Duodenal mucosa (tissue), 2 donors: ENCODE data around the gene PAQR7.
A peak's percentile ranks its signal among the peaks of the same experiment; 100 is the strongest.

ENCODE experiments used
- H3K27ac ChIP-seq: one replicate; pipeline ENCODE4 v1.7.0; 2013; ENCODE audit warnings: low read depth, low read length
- H3K27me3 ChIP-seq, 2 donors: one replicate each; pipeline ENCODE4 v1.7.0; 2013; ENCODE audit warnings: low read length in 2 of 2, control low read depth in 1 of 2; ENCODE audit not compliant: insufficient read depth in 2 of 2, control insufficient read depth in 1 of 2
- H3K36me3 ChIP-seq, 2 donors: one replicate each; pipeline ENCODE4 v1.7.0; 2013; ENCODE audit warnings: low read length in 2 of 2, control low read depth in 1 of 2; ENCODE audit not compliant: insufficient read depth in 2 of 2, control insufficient read depth in 1 of 2
- H3K4me1 ChIP-seq, 2 donors: one replicate each; pipeline ENCODE4 v1.7.0; 2013; ENCODE audit warnings: low read length in 2 of 2, control low read depth in 1 of 2; ENCODE audit not compliant: insufficient read depth in 2 of 2, control insufficient read depth in 1 of 2
- H3K4me3 ChIP-seq, 2 donors: one replicate each; pipeline ENCODE4 v1.7.0; 2013; ENCODE audit warnings: low read length in 2 of 2, low read depth in 1 of 2
- H3K9ac ChIP-seq, 2 donors: one replicate each; pipeline ENCODE4 v1.7.0; 2013; ENCODE audit warnings: low read length in 2 of 2, low read depth in 1 of 2
- H3K9me3 ChIP-seq, 2 donors: one replicate each; pipeline ENCODE4 v1.7.0; 2013; ENCODE audit warnings: low read length in 2 of 2, control low read depth in 1 of 2; ENCODE audit not compliant: control insufficient read depth in 1 of 2

PAQR7 gene

GRCh38 chr1:25832336-25833037 lies 43.0 kb downstream of the PAQR7 start:
- peak overlapping the region; percentile 53 for H3K27ac ChIP-seq
- H3K36me3 ChIP-seq: peaks cover 20 to 59% of the 10 kb centered on the region in 2 donors
- peaks cover 22 to 26% of the 10 kb centered on the region in 2 donors for H3K4me1 ChIP-seq
- peak overlapping the region in 1 of 2 donors; percentile 22 for H3K9ac ChIP-seq
- no peaks in the 10 kb centered on the region for H3K27me3 ChIP-seq
- H3K9me3 ChIP-seq: no peaks in the 10 kb centered on the region
- peak overlapping the region in 1 of 2 donors; percentile 9 for H3K4me3 ChIP-seq

DNA sequence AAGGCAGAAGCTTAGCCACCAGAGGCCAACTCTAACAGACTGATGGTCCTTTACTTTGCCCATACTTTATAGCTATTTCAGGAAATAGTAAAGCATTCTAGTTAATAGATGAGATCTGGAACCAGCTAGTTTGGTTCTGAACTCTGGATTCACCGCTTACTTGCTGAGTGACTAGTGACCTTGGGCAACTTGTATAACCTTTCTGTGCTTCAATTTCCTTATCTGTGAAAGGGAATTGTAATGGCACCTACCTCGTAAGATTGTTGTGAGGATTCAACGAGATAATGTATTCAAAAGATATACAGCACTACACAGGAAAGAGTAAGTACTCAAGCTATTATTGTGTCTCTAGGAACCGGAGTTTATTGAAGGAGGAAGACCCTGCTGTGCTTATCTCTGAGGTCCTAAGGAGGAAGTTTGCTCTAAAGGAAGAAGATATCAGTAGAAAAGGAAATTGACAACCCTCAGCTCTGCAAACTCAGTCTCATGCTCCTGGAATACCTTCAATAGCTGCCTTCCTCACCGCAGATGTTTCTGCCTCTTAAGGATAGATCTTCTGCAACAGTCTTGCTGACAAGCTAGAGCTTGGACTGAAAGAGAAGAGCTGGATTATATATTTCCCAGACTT lies 43.8 kb downstream of the PAQR7 start:
- Histone ChIP-seq H3K4me3 (no peak overlapping the region), H3K9me3 (no peaks in the 10 kb centered on the region), H3K9ac (peak overlapping the region in 1 of 2 donors; percentile 22), H3K4me1 (peaks cover 21 to 25% of the 10 kb centered on the region in 2 donors), H3K27ac (peak overlapping the region; percentile 53), H3K27me3 (no peaks in the 10 kb centered on the region), H3K36me3 (peaks cover 22 to 67% of the 10 kb centered on the region in 2 donors)

GRCh38 chr1:25829046-25829445 lies 46.5 kb downstream of the PAQR7 start:
- no peak overlapping the region for H3K4me3 ChIP-seq
- no peaks in the 10 kb centered on the region for H3K27me3 ChIP-seq
- peaks cover 21 to 22% of the 10 kb centered on the region in 2 donors for H3K4me1 ChIP-seq
- no peak overlapping the region for H3K9ac ChIP-seq
- peaks cover 31 to 85% of the 10 kb centered on the region in 2 donors for H3K36me3 ChIP-seq
- H3K27ac ChIP-seq: no peak overlapping the region
- no peaks in the 10 kb centered on the region for H3K9me3 ChIP-seq

- Histone ChIP-seq H3K4me3 (no peak overlapping the region), H3K36me3 (peaks cover 31 to 86% of the 10 kb centered on the region in 2 donors), H3K9me3 (no peaks in the 10 kb centered on the region), H3K4me1 (peaks cover 21 to 22% of the 10 kb centered on the region in 2 donors), H3K9ac (no peak overlapping the region), H3K27ac (no peak overlapping the region), H3K27me3 (no peaks in the 10 kb centered on the region)
These were observed 47.0 kb downstream of the PAQR7 start for GRCh38 chr1:25828491-25828890.

DNA sequence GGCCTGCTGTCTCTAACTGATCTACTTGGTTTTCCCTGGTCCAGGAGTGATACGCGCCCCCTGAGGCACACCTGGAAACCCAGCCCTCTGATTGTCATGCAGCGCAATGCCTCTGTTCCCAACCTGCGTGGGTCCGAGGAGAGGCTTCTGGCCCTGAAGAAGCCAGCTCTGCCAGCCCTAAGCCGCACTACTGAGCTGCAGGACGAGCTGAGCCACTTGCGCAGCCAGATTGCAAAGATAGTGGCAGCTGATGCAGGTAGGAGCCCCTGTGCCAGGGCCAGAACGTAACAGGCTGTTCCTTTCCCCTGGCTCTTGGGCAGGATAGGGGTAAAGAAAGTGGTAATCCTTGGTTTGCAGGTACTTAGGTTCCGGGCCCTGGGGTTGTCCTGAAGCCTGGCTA lies 48.9 kb downstream of the PAQR7 start:
- no peak overlapping the region for H3K9ac ChIP-seq
- H3K4me1 ChIP-seq: peaks cover 13 to 17% of the 10 kb centered on the region in 2 donors
- H3K27ac ChIP-seq: no peak overlapping the region
- no peaks in the 10 kb centered on the region for H3K9me3 ChIP-seq
- no peaks in the 10 kb centered on the region for H3K27me3 ChIP-seq
- no peak overlapping the region for H3K4me3 ChIP-seq
- H3K36me3 ChIP-seq: peaks cover 31 to 70% of the 10 kb centered on the region in 2 donors

GRCh38 chr1:25825605-25826004 lies 49.9 kb downstream of the PAQR7 start:
- Histone ChIP-seq H3K9ac (no peak overlapping the region), H3K36me3 (peaks cover 27 to 61% of the 10 kb centered on the region in 2 donors), H3K9me3 (no peaks in the 10 kb centered on the region), H3K4me3 (no peak overlapping the region), H3K27ac (no peak overlapping the region), H3K27me3 (no peaks in the 10 kb centered on the region), H3K4me1 (peaks cover 15 to 16% of the 10 kb centered on the region in 2 donors)

DNA sequence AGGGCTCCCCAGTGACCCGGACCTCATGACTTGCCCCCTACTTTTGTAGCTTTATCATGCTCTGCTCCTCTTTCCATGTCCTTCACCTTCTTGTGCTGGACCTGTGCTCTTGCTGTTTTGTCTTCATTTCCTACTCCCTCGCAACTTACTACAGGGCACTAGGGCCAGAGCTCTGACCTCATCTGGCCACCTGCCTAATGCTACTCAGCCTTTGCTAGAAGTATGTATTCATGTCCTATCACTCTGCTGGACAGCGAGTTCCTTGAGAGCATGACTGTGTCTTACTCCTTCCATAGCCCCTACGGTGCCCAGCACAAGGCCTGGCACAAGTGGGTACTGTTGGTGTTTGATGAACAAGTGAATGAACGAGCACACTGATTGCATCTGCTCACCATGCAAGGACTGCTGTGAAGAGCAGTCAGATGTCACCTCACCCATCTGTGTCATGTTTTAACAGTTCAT lies 53.8 kb downstream of the PAQR7 start:
- H3K4me1 ChIP-seq: peaks cover 33 to 38% of the 10 kb centered on the region in 2 donors
- no peak overlapping the region for H3K27ac ChIP-seq
- H3K4me3 ChIP-seq: peak overlapping the region; percentile 93 to 95
- peak overlapping the region; percentile 76 to 86 for H3K9ac ChIP-seq
- H3K9me3 ChIP-seq: no peaks in the 10 kb centered on the region
- no peaks in the 10 kb centered on the region for H3K27me3 ChIP-seq
- peaks cover 9 to 22% of the 10 kb centered on the region in 2 donors for H3K36me3 ChIP-seq

GRCh38 chr1:25821112-25821476 lies 54.4 kb downstream of the PAQR7 start:
- H3K4me1 ChIP-seq: peaks cover 33 to 38% of the 10 kb centered on the region in 2 donors

DNA sequence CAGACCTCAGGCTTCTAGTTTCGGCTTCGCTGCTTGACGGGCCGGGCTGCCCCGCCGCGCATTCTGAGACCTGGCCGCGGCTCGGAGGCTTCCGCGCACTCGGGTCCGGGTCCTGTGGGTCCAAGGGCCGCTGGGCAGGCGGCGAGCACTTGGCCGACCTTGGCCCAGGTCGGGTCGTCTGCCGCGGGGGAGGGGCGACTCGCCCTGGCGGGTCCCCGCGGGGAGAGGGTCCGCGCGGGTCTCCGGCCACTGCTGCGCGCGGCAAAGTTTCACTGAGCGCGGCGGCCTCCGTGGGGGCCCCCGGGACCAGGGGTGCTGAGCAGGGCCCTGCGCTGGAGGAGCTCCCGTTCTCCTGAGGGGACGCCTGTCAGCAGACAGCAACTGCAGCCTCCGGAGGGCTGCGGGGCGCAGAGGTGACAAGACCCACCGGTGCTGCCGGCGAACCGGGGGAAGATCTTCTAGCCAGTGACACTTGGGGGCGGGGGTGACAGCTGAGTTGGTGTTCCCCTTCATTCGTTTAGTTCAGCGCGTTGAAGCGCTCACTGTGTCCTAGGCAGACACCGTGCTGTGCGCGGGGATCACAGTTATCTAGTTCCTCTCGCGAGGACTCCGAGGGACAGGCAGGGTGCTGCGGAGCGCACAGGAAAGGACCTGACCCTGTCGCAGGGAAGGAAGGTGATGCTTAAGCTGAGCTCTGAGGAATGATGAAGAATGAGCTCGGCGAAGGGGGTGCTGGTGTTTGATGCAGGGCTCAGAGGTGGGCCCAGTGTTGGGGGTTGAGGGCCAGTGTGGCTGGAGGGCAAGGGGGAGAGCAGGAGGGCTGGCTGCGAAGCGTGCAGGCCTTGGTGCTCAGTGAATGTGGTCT lies 55.0 kb downstream of the PAQR7 start:
- Histone ChIP-seq H3K36me3 (peaks cover 4 to 18% of the 10 kb centered on the region in 2 donors), H3K4me3 (peak overlapping the region; percentile 93 to 95), H3K9ac (peak overlapping the region; percentile 76 to 86), H3K4me1 (peaks cover 33 to 38% of the 10 kb centered on the region in 2 donors), H3K9me3 (no peaks in the 10 kb centered on the region), H3K27me3 (no peaks in the 10 kb centered on the region), H3K27ac (peak overlapping the region; percentile 88)

More at GRCh38 chr1:25821112-25821476, 54.4 kb downstream of the PAQR7 start:
- H3K27ac ChIP-seq: peak overlapping the region; percentile 88
- H3K4me3 ChIP-seq: peak overlapping the region; percentile 93 to 95
- H3K27me3 ChIP-seq: no peaks in the 10 kb centered on the region
- no peaks in the 10 kb centered on the region for H3K9me3 ChIP-seq
- peaks cover 4 to 20% of the 10 kb centered on the region in 2 donors for H3K36me3 ChIP-seq
- peak overlapping the region; percentile 76 to 86 for H3K9ac ChIP-seq
